HG03039 (cell line): ENCODE results near the gene EFHB.
"Not testable (repeated sequence)": the region's sequence is repeated elsewhere in the genome, so short reads cannot be mapped to it uniquely, and the experiment has no call there.

ENCODE experiments used
- ATAC-seq: cut with Tn5 transposase; IDR thresholded peaks from one replicate; pipeline ENCODE4 v1.9.1; 2021; ENCODE audit warnings: mild to moderate bottlenecking, moderate library complexity; ENCODE audit not compliant: unreplicated experiment

EFHB gene

DNA sequence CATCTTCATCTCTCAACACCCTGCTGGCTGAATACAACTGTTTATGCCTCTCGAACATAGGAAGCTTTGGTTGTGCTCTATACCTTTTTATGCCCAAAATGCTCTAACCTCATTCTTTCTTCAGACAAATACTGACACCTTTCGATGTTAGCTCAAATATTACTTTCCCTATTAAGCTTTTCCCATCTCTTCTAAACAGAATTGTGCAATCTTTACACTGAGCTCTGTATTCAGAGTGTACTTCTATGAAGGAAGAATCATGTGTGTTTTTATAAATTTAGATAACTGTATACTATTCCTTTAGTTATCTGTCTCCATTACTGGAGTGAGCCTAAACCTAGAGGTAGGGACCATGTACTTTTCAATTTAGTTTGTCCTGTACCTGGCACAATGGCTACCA lies 1.6 kb downstream of the EFHB start:
- ATAC-seq = no peak

- peak; percentile 46 for ATAC-seq
Measured at GRCh38 chr3:19931767-19932188, 2.2 kb downstream of the EFHB start.

DNA sequence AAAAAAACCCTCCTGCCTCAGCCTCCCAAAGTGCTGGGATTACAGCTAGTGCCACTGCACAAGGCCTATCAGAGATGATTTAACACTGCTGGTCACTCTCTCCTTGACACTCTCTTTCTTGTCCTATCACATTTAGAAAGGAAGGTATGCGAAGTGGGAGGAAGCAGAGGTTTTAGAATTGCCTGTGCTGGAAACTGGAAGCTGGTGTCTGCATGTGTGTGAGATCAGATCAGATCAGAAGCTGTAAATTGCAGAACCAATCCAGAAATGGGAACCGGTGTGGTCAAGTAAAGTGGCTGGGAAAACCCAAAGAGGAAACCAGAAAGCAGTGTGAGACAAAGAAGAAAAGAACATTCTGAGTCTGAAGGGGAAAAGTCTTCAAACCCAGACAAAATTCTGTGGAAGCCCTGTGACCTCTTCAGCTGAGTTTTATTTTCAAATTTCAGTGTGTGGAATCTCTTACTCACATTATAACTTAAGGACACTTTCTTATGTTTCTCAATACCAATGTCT lies 2.8 kb downstream of the EFHB start:
- ATAC-seq = peak; percentile 91

DNA sequence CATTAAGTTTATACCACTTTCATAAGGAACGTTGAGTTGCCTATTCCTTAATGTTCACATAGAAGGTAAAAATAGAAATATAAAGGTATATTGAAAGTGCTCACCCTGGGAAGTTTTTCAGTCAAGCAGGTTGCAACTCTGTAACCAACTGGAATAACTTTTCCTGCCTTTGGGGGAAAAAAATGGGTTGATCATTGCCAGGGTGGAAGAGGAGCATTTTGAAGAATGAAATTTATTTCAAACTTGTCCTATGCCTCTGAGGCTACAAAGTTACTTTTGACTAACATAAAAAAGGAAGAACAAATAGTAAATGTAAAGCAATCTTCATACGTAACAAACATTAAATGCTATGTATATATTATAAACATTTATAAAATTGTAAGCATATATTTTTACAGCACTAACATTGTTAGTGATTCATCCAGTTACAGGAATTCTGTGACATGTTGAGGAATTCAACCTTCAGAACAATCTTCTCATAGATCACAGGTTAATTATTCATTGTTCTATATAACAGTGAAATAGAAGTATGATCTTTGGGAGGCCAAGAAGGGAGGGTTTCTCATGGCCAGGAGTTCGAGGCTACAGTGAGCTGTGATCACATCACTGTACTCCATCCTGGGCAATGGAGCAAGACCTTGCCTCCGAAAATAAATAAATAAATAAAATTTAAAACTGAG lies 13.5 kb downstream of the EFHB start:
- no peak for ATAC-seq

DNA sequence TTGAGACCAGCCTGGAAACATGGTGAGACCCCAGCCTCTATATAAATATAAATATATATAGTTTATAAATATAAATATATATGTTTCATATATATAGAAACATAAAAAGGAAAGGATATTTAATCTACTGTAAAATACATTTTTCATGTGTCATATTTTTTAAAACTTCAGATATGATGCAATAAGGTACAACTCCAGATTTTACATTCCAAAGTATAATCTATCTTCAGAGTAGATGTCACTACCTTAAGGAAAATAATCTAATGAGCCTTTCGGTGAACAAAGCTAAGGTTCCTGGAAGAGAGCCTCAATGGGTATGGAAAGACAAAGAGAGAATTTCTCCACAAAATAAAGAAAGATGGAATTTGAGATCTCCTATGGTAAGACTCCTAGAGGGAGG lies 16.9 kb downstream of the EFHB start:
- no peak for ATAC-seq

GRCh38 chr3:19911452-19911851 lies 22.6 kb downstream of the EFHB start:
- ATAC-seq = no peak

DNA sequence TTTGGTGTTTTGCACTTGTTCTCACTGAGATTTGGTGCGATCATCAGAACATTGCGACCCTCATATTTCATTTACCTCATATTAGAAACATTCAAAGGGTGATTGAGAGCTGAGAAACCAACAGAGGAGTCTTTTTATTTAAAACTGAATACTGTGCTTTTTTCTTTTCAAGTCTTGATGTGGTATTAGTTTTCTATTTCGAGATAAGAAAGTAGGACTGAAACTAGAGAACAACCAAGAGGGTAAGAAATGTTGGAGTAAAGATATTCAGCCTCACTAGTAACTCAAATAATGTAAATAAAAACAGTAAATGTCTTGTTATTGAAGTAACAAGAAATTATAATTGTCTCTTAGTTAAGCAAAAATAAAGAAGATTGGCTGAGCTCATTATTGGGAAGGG lies 26.5 kb downstream of the EFHB start:
- no peak for ATAC-seq

DNA sequence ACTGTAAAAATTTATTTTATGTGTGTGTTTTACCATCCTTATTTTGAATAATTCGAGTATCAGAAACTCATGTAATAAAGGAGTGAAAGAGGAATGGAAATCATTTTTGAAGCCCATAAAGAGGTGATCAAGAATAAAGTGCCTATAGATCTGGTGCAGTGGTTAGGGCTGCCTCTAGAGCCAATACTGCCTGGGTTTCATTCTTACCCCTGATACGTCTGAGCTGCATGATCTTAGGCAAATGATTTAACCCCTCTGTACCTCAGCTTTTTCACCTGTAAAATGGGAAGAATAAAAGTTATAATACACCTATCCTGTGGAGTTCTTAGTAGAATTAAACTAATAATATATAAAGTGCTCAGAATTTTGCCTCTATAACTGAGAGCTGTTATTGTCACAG lies 30.4 kb downstream of the EFHB start:
- no peak for ATAC-seq

DNA sequence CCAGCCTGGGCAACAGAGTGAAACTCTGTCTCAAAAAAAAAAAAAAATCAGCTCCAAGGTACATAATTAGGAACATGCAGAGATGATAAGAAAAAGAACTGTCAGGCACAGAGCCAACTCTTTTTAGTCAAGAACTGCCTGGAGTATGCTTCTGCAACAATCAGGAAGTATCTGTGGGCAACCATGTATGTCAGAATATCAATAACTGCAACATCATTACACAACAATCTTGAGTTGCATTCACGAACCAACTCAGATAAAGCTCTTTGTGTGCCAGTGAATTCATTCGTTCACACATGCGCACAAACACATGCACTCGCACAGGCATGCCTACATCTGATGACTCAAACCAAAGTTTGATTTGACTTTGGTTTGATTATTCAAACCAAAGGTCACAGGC lies 32.1 kb downstream of the EFHB start:
- ATAC-seq = no peak

GRCh38 chr3:19901337-19901736 lies 32.7 kb downstream of the EFHB start:
- ATAC-seq = no peak

DNA sequence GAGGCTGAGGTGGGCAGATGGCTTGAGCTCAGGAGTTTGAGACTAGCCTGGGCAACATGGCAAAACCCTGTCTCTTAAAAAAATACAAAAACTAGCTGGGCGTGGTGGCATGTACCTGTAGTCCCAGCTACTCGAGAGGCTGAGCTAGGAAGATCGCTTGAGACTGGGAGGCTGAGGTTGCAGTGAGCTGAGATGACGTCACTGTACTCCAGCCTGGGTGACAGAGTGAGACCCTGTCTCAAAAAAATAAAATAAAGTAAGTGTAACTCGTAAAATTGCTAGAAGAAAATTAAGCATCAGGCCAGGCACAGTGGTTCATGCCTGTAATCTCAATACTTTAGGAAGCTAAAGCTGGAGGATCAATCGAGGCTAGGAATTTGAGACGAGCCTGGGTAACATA lies 34.2 kb downstream of the EFHB start:
- ATAC-seq = not testable (repeated sequence)

GRCh38 chr3:19899264-19899663 lies 34.8 kb downstream of the EFHB start:
- ATAC-seq = no peak

- ATAC-seq = no peak
Measured at GRCh38 chr3:19898721-19899120, 35.3 kb downstream of the EFHB start.

- no peak for ATAC-seq
Measured at GRCh38 chr3:19891740-19892139, 42.3 kb downstream of the EFHB start.

DNA sequence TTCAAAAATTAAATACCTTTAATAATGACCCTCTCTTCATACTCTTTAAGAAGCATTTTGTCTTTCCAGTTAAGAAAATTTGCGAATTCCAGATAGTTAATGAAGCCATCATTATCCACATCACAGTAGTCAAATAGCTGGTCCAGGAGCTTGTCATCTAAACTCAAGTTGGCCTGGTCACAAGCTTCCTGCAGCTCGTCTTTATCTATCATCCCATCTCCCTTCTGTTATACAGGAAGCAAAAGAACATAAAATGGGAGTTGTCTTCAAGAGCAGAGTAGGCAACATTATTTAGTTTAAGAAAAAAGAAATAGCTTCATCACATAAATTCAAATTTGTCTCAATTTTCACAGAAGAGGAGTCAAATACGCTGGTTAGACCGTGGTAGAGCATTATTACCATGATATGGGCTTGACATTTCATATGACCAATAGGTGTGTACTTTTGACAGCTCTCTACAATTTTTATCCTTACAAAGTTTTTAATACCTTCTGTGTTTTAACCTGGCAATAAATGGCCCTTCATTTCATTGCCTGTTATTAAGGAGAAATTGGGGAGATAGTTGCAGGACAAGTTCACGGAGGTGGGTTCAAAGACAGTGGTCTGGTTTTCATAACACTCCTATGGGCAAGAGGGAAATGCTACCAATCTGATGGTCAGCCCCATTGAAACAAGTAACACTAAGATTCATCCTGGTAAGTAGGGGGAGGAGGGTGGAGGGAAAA lies 45.4 kb downstream of the EFHB start:
- ATAC-seq = no peak

DNA sequence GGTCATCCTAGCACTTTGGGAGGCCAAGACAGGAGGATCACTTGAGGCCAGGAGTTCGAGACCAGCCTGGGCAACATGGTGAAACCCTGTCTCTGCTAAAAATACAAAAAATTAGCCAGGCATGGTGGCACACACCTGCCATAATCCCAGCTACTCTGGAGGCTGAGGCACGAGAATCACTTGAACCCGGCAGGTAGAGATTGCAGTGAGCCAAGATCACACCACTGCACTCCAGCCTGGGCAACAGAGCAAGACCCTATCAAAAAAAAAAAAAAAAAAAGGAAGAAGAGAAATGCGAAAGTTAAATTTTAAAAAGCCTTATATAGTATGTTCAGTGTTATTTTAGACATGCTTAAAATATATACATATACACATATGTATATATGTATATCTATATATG lies 46.9 kb downstream of the EFHB start:
- not testable (repeated sequence) for ATAC-seq

- no peak for ATAC-seq
Measured at GRCh38 chr3:19886404-19886803, 47.6 kb downstream of the EFHB start.

- no peak for ATAC-seq
Measured at GRCh38 chr3:19885468-19885867, 48.5 kb downstream of the EFHB start.

DNA sequence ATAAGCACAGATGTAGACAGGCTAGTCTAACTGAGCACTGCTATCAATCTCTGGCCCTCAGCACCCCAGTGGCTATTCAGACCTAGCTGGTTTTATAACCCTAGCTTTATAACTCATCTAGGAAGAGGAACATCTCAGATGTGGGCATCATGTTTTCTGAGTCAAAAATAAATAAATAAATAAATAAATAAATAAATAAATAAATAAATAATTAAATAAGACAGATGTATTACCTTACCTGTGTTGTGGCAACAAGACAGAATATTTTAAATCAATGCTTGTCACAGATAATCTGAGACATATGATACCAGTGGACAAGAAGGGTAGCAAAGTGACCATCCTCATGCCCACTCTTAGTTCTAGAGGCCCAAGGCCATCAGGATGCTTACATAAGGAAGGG lies 52.2 kb downstream of the EFHB start:
- ATAC-seq = no peak

DNA sequence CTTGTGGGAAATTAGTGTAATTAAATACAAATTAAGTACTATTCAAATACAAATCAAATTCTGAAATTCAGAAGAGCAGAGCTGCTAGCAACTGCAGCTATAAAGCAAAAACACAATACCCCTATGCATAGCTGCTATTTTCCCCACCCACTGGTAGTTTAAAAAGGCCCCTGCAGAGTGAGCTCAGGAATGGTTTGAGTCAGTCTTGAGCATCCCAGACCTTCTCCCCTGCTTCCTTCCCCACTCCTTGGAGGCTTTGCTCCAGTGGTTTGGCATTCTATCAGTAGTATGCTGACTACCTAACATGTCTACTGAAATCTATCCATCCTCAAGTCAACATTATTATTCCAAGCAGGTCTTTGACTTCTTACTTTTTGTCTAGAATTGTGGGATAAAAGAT lies 53.0 kb downstream of the EFHB start:
- no peak for ATAC-seq

- no peak for ATAC-seq
Measured at GRCh38 chr3:19877656-19878055, 56.4 kb downstream of the EFHB start.

- peak; percentile 80 for ATAC-seq
Measured at GRCh38 chr3:19866751-19867347, 67.2 kb downstream of the EFHB start.
